ENCODE measurements around the gene IGSF3.
"Not testable (repeated sequence)": the region's sequence is repeated elsewhere in the genome, so short reads cannot be mapped to it uniquely, and the experiment has no call there.

IGSF3 gene

GRCh38 chr1:116589101-116589735 is 78.3 kb downstream of the IGSF3 start:
- not testable (repeated sequence) for H3K4me3 ChIP-seq (IDR thresholded peaks at IDR 0.05; ENCODE audit: insufficient read depth, low read depth, low read length); H2AFZ ChIP-seq (ENCODE audit: low read depth); H3K79me2 ChIP-seq (ENCODE audit: insufficient read depth, low read depth); H3K4me2 ChIP-seq; H3K27me3 ChIP-seq (ENCODE audit: insufficient read depth, low read depth); H3K9ac ChIP-seq; H3K4me1 ChIP-seq (ENCODE audit: low read depth, poor library complexity, severe bottlenecking); H4K20me1 ChIP-seq (ENCODE audit: insufficient read depth); H3K36me3 ChIP-seq (ENCODE audit: insufficient read depth); H3K27ac ChIP-seq

GRCh38 chr1:116587501-116588227 is 79.9 kb downstream of the IGSF3 start:
- Histone ChIP-seq H4K20me1 (ENCODE audit: insufficient read depth) (no peaks in the 10 kb centered on the region), H3K27ac (no peak overlapping the region), H3K9ac (no peak overlapping the region), H3K27me3 (ENCODE audit: insufficient read depth, low read depth) (no peaks in the 10 kb centered on the region), H2AFZ (ENCODE audit: low read depth) (no peak overlapping the region), H3K4me3 (IDR thresholded peaks at IDR 0.05; ENCODE audit: insufficient read depth, low read depth, low read length) (no peak overlapping the region), H3K79me2 (ENCODE audit: insufficient read depth, low read depth) (no peaks in the 10 kb centered on the region), H3K4me1 (ENCODE audit: low read depth, poor library complexity, severe bottlenecking) (no peaks in the 10 kb centered on the region), H3K36me3 (ENCODE audit: insufficient read depth) (no peaks in the 10 kb centered on the region), H3K4me2 (no peak overlapping the region)
- TF ChIP-seq CTCF (conservative IDR thresholded peaks at IDR 0.05; ENCODE audit: low read depth, low read length), result no peak

- Histone ChIP-seq H3K27ac (no peak overlapping the region), H3K36me3 (ENCODE audit: insufficient read depth) (no peaks in the 10 kb centered on the region), H3K9ac (no peak overlapping the region), H3K4me2 (no peak overlapping the region), H3K79me2 (ENCODE audit: insufficient read depth, low read depth) (no peaks in the 10 kb centered on the region), H3K4me1 (ENCODE audit: low read depth, poor library complexity, severe bottlenecking) (no peaks in the 10 kb centered on the region), H3K27me3 (ENCODE audit: insufficient read depth, low read depth) (no peaks in the 10 kb centered on the region), H2AFZ (ENCODE audit: low read depth) (no peak overlapping the region), H4K20me1 (ENCODE audit: insufficient read depth) (no peaks in the 10 kb centered on the region), H3K4me3 (IDR thresholded peaks at IDR 0.05; ENCODE audit: insufficient read depth, low read depth, low read length) (no peak overlapping the region)
- TF ChIP-seq CTCF (conservative IDR thresholded peaks at IDR 0.05; ENCODE audit: low read depth, low read length), result no peak
Measured at GRCh38 chr1:116586741-116587143, 80.8 kb downstream of the IGSF3 start.

GRCh38 chr1:116585886-116586285 is 81.6 kb downstream of the IGSF3 start:
- Histone ChIP-seq H3K79me2 (ENCODE audit: insufficient read depth, low read depth) (no peaks in the 10 kb centered on the region), H3K27ac (no peak overlapping the region), H3K36me3 (ENCODE audit: insufficient read depth) (no peaks in the 10 kb centered on the region), H3K4me3 (IDR thresholded peaks at IDR 0.05; ENCODE audit: insufficient read depth, low read depth, low read length) (no peak overlapping the region), H3K4me2 (no peak overlapping the region), H4K20me1 (ENCODE audit: insufficient read depth) (no peaks in the 10 kb centered on the region), H2AFZ (ENCODE audit: low read depth) (no peak overlapping the region), H3K4me1 (ENCODE audit: low read depth, poor library complexity, severe bottlenecking) (no peaks in the 10 kb centered on the region), H3K27me3 (ENCODE audit: insufficient read depth, low read depth) (no peaks in the 10 kb centered on the region), H3K9ac (no peak overlapping the region)
- TF ChIP-seq CTCF (conservative IDR thresholded peaks at IDR 0.05; ENCODE audit: low read depth, low read length), result no peak

- Histone ChIP-seq H3K79me2 (ENCODE audit: insufficient read depth, low read depth) (no peaks in the 10 kb centered on the region), H4K20me1 (ENCODE audit: insufficient read depth) (no peaks in the 10 kb centered on the region), H3K4me1 (ENCODE audit: low read depth, poor library complexity, severe bottlenecking) (no peaks in the 10 kb centered on the region), H3K27me3 (ENCODE audit: insufficient read depth, low read depth) (no peaks in the 10 kb centered on the region), H3K36me3 (ENCODE audit: insufficient read depth) (no peaks in the 10 kb centered on the region), H3K27ac (no peak overlapping the region), H3K9ac (no peak overlapping the region), H3K4me2 (no peak overlapping the region), H2AFZ (ENCODE audit: low read depth) (no peak overlapping the region), H3K4me3 (IDR thresholded peaks at IDR 0.05; ENCODE audit: insufficient read depth, low read depth, low read length) (no peak overlapping the region)
- TF ChIP-seq CTCF (conservative IDR thresholded peaks at IDR 0.05; ENCODE audit: low read depth, low read length), result no peak
Measured at GRCh38 chr1:116581323-116581885, 86.1 kb downstream of the IGSF3 start.

Data from KMS-11 (cell line).